Cardiac fibroblast (primary cell): ENCODE results near the gene DAP.

Experiments
- DNase-seq, 2 donors: peaks; one replicate each; pipeline versions ENCODE4 v3.0.0 to v3.0.0-alpha.2; 2010; ENCODE audit warnings: low read depth in 2 of 2
- H3K4me3 ChIP-seq, 2 donors: replicated peaks in 1 of 2; 1 replicate in 1 of 2; 2 replicates in 1 of 2; pipeline ENCODE4 v1.5.1; 2011; ENCODE audit warnings: low read depth in 2 of 2, low read length in 2 of 2, mild to moderate bottlenecking in 2 of 2, moderate library complexity in 1 of 2
- TF ChIP-seq, protein P1 (sequence below): IDR thresholded peaks from one replicate; pipeline ENCODE4 v1.5.1; 2011; ENCODE audit warnings: low read depth, mild to moderate bottlenecking, low read length, inconsistent platforms

The DAP gene

DNA sequence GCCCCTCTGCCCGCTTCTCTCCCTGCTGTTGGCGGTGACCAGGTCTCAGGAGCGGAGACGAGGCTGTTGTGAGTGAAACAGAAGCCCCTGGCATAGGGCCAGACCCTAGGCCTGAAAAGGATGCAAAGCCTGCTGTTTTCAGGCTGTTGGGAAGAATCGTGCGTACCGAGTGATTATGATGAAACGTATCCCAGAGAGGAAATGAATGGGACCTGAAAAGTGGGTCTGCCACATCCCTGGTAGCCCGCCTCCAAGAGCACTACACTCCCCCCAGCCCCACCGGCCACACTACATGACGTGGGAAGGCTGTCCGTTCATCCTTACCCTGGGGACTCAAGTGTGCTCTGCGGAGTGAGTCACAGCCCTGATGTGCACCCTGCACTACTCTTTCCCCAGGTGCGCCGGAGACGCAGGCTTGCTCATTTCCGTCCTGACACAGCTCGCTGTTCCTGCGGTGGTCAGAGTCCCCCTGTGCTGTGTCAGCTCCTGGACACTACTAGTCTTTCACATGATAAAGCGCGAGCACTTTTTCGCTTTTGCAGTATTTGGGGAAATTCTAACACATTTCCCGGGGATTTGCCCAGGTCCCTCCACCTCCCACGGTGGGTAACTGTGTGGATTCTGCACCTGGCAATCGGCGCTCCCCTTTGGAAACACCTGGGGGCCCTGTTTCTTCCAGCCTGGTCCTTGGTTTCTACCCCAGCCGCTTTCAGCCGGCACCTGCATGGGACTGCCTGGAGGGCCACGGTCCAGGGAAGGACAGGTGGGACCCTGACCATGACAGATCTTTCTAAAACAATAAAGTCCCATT, 105.7 kb downstream of the DAP start:
- no peak overlapping the region for H3K4me3 ChIP-seq
- TF ChIP-seq, protein P1, sequence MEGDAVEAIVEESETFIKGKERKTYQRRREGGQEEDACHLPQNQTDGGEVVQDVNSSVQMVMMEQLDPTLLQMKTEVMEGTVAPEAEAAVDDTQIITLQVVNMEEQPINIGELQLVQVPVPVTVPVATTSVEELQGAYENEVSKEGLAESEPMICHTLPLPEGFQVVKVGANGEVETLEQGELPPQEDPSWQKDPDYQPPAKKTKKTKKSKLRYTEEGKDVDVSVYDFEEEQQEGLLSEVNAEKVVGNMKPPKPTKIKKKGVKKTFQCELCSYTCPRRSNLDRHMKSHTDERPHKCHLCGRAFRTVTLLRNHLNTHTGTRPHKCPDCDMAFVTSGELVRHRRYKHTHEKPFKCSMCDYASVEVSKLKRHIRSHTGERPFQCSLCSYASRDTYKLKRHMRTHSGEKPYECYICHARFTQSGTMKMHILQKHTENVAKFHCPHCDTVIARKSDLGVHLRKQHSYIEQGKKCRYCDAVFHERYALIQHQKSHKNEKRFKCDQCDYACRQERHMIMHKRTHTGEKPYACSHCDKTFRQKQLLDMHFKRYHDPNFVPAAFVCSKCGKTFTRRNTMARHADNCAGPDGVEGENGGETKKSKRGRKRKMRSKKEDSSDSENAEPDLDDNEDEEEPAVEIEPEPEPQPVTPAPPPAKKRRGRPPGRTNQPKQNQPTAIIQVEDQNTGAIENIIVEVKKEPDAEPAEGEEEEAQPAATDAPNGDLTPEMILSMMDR = no peak
- DNase-seq = peak in 1 of 2 donors; percentile 44

DNA sequence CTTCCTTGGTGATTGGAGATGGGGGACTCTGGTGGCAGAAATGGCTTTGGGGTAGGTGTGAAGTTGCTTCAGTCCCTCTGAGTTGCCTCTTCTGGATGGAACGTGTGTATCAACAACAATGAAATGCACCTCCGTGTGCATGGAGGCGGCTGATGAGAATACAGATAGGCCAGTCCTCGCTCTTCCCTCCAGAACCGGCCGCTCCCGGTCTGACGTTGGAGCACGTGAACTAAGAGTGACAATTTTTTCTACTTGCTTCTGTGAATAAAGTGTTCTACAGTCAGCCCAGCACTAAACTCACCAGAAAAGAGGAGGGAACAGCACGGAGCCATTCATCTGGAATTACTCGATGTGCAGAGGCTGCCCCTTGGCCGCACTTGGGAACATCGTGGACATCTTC, 106.5 kb downstream of the DAP start:
- TF ChIP-seq, protein P1 = no peak
- H3K4me3 ChIP-seq = no peak overlapping the region
- no peak for DNase-seq

DNA sequence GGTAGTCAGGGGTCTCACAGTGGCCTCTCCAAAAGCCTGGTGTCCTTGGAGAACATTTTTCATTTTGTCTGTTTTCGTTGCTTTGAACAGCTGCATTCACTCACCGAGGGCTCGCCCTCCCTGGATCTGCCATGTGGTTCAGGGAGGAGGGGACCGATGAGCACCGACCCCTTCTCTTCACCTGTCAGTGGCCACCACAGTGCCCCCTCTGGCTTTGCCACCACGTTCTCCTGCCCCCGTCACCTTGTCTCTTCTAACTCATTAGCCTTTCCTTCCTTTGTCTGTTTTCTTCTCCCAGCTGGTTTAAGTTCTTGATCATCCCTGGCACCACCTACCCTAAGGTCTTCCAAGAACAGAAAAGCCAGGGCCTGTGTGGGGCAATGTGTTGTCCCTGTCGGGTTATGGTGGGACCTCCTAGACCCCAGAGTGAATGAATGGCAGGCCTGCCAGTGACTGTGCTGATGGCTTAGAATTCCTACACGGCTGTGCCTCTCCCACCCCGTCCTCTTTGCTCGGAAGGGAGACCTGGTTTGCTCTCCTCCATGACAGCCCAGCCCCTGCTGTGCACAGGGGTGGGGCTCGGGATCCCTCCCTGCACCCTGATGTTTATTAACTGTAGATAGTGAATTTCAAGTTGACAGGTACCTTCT, 107.2 kb downstream of the DAP start:
- TF ChIP-seq, protein P1 = no peak
- DNase-seq = no peak
- H3K4me3 ChIP-seq = no peak overlapping the region

DNA sequence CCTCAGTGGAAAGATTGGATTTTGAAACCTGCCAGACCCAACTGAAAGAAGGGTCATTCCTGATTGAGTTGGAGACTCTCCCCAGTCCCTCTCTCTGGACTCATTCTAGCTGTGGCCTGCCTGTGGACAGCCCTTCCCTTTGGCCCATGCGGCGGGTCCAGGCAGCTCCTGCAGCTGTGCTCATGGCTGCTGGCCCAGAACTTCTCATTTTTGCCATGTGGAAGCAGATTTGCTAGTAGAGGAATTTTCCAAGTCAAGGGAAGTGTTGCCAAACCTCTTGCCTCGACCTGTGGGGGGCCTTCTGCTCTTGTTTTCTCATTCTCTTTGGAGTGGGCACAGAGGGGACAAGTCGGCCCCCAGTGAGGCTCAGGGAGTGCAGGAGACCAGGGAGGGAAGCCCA, 108.0 kb downstream of the DAP start:
- H3K4me3 ChIP-seq = no peak overlapping the region
- DNase-seq = peak in 1 of 2 donors; percentile 44
- TF ChIP-seq, protein P1 = no peak

DNA sequence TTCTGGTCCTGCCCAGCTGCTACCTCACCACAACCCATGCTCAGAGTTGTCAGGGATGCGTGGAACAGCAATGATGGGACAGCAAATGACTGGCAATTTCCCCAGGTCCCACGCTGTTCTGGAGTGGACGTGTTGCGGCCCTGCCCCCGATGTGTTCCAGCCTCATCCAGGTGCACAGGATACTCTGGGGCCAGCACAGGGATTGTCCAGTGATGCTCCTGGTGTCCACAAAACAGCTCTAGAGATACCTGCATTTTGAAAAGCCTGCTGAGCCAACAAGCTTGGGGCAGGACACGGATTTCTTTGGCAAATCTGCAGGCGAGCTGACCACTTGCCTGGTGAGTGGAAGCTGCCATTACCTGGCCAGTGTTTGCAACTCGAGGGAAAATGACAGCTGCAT, 108.4 kb downstream of the DAP start:
- TF ChIP-seq, protein P1 = no peak
- no peak overlapping the region for H3K4me3 ChIP-seq
- DNase-seq = no peak

DNA sequence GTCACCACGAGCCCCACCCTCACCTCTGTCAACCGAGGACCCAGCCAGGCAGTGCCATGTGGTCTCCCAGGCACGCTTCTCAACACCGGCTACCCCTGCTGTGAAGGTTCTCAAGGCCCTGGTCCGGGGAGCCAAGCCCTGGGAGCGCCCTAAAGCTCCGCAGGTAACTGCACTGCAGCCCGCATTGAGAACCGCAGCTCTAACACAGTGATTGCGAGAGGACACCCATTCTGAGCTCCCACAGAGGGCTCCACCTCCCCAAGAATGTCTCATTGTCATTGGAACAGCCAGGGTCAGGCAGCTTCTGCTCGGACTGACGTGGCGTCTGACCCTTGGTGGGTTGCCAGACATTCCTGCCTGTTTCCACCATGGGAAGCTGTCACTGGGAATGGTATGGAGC, 108.9 kb downstream of the DAP start:
- TF ChIP-seq, protein P1 = no peak
- DNase-seq = peak; percentile 15 to 34
- no peak overlapping the region for H3K4me3 ChIP-seq
